IPS DF 6.9 (cell line): ENCODE data around the gene TMPRSS5.

Source experiments
- DNase-seq: peaks from one replicate; pipeline ENCODE4 v3.0.0-alpha.2; 2013; ENCODE audit warnings: low read depth, low spot score
- H3K27ac ChIP-seq: one replicate; pipeline ENCODE4 v1.5.1; 2013; ENCODE audit warnings: low read length, control low read depth
- H3K27me3 ChIP-seq: 2 replicates; pipeline ENCODE4 v1.6.1; 2013; ENCODE audit warnings: mild to moderate bottlenecking, low read length; ENCODE audit not compliant: control insufficient read depth, insufficient read depth
- H3K36me3 ChIP-seq: 2 replicates; pipeline ENCODE4 v1.6.1; 2013; ENCODE audit warnings: low read length; ENCODE audit not compliant: control insufficient read depth, insufficient read depth
- H3K4me1 ChIP-seq: 2 replicates; pipeline ENCODE4 v1.6.1; 2013; ENCODE audit warnings: low read length; ENCODE audit not compliant: control insufficient read depth, insufficient read depth
- H3K4me3 ChIP-seq: 2 replicates; pipeline ENCODE4 v1.5.1; 2013; ENCODE audit warnings: mild to moderate bottlenecking, low read length
- H3K9me3 ChIP-seq: 2 replicates; pipeline ENCODE4 v1.6.1; 2013; ENCODE audit warnings: low read length, inconsistent platforms; ENCODE audit not compliant: control insufficient read depth, insufficient read depth
- WGBS: extraction: QIAGEN DNeasy Blood & Tissue Kit; methylation state at CpG from one replicate; pipeline ENCODE4 v1.1.7; 2013; ENCODE audit warnings: mixed read lengths, missing lambda C conversion rate; ENCODE audit not compliant: insufficient read length, insufficient coverage; 5-methylcytosine and 5-hydroxymethylcytosine counted together

TMPRSS5 gene

GRCh38 chr11:113670149-113670830 is 35.8 kb downstream of the TMPRSS5 start:
- Histone ChIP-seq H3K36me3 (no peaks in the 10 kb centered on the region), H3K27me3 (no peaks in the 10 kb centered on the region), H3K9me3 (no peaks in the 10 kb centered on the region), H3K4me1 (peaks cover 1% of the 10 kb centered on the region; the same call in 1 of the 2 replicates), H3K4me3 (no peak overlapping the region), H3K27ac (no peak overlapping the region)
- no peak for DNase-seq

DNA sequence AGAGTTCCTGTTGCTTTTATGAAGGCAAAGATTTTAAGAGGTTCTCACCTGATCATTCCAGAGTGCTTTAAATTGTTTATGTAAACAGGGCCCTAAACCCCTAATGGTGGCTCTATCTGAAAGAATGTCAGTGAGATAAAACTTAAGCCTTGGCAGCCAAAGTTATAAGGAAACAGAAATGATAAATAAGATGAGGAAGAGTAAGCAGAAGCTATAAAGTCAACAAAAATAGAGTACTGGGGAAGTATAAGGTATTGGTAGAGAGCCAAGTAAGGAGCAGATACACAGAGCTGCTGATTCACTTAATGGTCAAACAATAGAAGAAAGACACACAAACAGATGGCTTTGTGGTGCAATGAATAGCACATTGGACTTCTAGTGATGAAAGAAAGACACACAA is 37.9 kb downstream of the TMPRSS5 start:
- no peak overlapping the region for H3K4me3 ChIP-seq
- DNase-seq: no peak
- H3K36me3 ChIP-seq: no peaks in the 10 kb centered on the region
- no peaks in the 10 kb centered on the region for H3K27me3 ChIP-seq
- no peaks in the 10 kb centered on the region for H3K9me3 ChIP-seq
- peaks cover 1% of the 10 kb centered on the region; the same call in 1 of the 2 replicates for H3K4me1 ChIP-seq
- H3K27ac ChIP-seq: no peak overlapping the region

- H3K36me3 ChIP-seq: no peaks in the 10 kb centered on the region
- peaks cover 1% of the 10 kb centered on the region; the same call in 1 of the 2 replicates for H3K4me1 ChIP-seq
- H3K27me3 ChIP-seq: no peaks in the 10 kb centered on the region
- DNase-seq: no peak
- H3K9me3 ChIP-seq: no peaks in the 10 kb centered on the region
- no peak overlapping the region for H3K27ac ChIP-seq
- WGBS: no CpG with 5 or more reads among the region's 1 CpG
- H3K4me3 ChIP-seq: no peak overlapping the region
Observed at GRCh38 chr11:113667801-113668200, 38.3 kb downstream of the TMPRSS5 start.

- no peaks in the 10 kb centered on the region for H3K36me3 ChIP-seq
- no peak overlapping the region for H3K4me3 ChIP-seq
- DNase-seq: no peak
- WGBS: no CpG with 5 or more reads among the region's 2 CpGs
- H3K27ac ChIP-seq: no peak overlapping the region
- H3K9me3 ChIP-seq: no peaks in the 10 kb centered on the region
- H3K4me1 ChIP-seq: peaks cover 1% of the 10 kb centered on the region; the same call in 1 of the 2 replicates
- H3K27me3 ChIP-seq: no peaks in the 10 kb centered on the region
Observed at GRCh38 chr11:113666584-113666983, 39.5 kb downstream of the TMPRSS5 start.

GRCh38 chr11:113664981-113665710 is 41.0 kb downstream of the TMPRSS5 start:
- WGBS: no CpG with 5 or more reads among the region's 9 CpGs
- H3K4me1 ChIP-seq: peaks cover 1% of the 10 kb centered on the region; the same call in 1 of the 2 replicates
- H3K27ac ChIP-seq: no peak overlapping the region
- DNase-seq: no peak
- H3K36me3 ChIP-seq: no peaks in the 10 kb centered on the region
- no peaks in the 10 kb centered on the region for H3K27me3 ChIP-seq
- no peak overlapping the region for H3K4me3 ChIP-seq
- H3K9me3 ChIP-seq: no peaks in the 10 kb centered on the region

DNA sequence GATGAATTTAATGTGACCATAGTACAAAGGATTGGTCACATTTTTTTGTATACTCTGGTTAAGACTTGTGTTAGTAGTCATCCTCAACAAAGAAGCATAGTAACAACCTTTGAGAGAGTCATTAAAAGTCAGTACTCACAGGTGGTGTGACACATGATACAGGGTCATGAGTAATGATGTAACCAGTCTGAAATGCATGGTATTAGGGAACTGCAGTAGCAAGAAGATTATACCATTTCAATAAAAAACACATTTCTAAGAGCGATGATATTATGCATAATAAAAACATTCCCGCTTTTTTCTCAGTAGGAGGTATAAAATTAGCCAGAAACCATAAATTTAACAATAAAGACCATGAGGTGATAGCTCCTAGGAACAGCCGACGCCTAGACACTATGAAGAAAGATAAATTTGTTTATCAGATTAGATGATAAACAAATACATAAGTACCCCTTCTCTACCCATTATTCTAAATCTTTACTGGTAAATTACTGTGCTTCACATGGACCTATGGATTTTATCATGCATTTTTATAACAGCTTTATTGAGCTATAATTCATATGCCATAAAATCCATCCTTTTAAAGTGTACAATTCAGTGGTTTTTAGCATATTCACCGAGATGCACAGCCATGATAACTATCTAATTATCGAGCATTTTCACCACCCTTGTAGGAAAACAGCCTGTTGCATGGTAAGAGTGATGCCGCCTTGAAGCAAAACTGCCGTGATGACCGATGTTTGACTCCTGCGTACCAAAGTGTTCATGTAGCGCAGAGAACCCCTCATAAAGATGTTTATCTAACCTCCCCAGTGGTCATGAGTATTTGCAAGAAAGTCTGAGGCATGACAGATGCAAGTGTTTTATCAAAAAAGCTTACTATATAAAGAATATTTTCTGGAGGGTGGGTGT is 41.8 kb downstream of the TMPRSS5 start:
- Histone ChIP-seq H3K36me3 (no peaks in the 10 kb centered on the region), H3K9me3 (no peaks in the 10 kb centered on the region), H3K4me1 (peaks cover 1% of the 10 kb centered on the region; the same call in 1 of the 2 replicates), H3K27me3 (no peaks in the 10 kb centered on the region), H3K4me3 (no peak overlapping the region), H3K27ac (no peak overlapping the region)
- WGBS: no CpG with 5 or more reads among the region's 11 CpGs
- no peak for DNase-seq

DNA sequence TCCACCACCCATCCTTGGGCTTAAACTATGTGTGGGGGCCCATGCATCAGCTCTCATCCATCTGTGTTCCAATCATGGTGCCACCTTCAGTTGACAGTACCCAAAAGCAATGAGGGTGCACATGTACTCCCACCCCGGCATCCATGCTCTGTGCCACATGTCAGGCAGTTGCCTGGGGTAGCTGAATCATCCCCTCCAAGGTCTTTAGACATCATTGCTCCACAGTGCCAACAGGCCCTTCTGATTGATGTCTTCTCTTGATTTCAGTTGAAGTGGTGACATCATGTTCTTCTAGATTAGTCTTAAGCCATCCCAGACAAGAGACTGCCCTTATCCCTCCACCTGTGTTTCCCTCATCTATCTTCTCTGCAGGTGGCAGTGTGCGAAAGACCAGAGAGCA is 42.5 kb downstream of the TMPRSS5 start:
- no CpG with 5 or more reads among the region's 2 CpGs for WGBS
- no peaks in the 10 kb centered on the region for H3K36me3 ChIP-seq
- no peak overlapping the region for H3K27ac ChIP-seq
- H3K27me3 ChIP-seq: no peaks in the 10 kb centered on the region
- no peaks in the 10 kb centered on the region for H3K4me1 ChIP-seq
- no peaks in the 10 kb centered on the region for H3K9me3 ChIP-seq
- no peak overlapping the region for H3K4me3 ChIP-seq
- no peak for DNase-seq

DNA sequence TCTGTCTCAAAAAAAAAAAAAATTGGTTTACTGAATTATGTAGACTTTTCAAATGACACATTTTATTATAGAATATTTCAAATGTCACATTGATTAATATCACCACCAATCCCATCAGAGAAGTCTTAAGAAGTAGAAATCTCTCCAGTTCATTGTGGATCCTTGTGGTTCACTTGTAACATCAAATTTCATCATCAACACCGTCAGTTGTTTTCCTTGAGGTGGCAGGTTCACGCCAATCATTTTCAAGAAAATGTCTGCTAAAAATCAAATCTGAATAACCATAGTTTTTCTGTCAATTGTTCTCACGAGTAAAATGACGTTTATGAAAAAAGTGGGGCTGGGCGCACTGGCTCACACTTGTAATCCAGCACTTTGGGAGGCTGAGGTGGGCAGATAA is 50.3 kb downstream of the TMPRSS5 start:
- WGBS: no CpG with 5 or more reads among the region's 5 CpGs
- no peaks in the 10 kb centered on the region for H3K4me1 ChIP-seq
- H3K27me3 ChIP-seq: no peaks in the 10 kb centered on the region
- no peak overlapping the region for H3K4me3 ChIP-seq
- no peak for DNase-seq
- no peaks in the 10 kb centered on the region for H3K9me3 ChIP-seq
- H3K36me3 ChIP-seq: no peaks in the 10 kb centered on the region
- H3K27ac ChIP-seq: no peak overlapping the region

- H3K4me3 ChIP-seq: no peak overlapping the region
- no peaks in the 10 kb centered on the region for H3K36me3 ChIP-seq
- no peaks in the 10 kb centered on the region for H3K27me3 ChIP-seq
- WGBS: no CpG with 5 or more reads among the region's 5 CpGs
- DNase-seq: no peak
- H3K27ac ChIP-seq: no peak overlapping the region
- no peaks in the 10 kb centered on the region for H3K4me1 ChIP-seq
- H3K9me3 ChIP-seq: no peaks in the 10 kb centered on the region
Observed at GRCh38 chr11:113651023-113651422, 55.1 kb downstream of the TMPRSS5 start.

GRCh38 chr11:113649311-113649710 is 56.8 kb downstream of the TMPRSS5 start:
- Histone ChIP-seq H3K27ac (no peak overlapping the region), H3K4me3 (no peak overlapping the region), H3K4me1 (no peaks in the 10 kb centered on the region), H3K36me3 (no peaks in the 10 kb centered on the region), H3K9me3 (no peaks in the 10 kb centered on the region), H3K27me3 (no peaks in the 10 kb centered on the region)
- no peak for DNase-seq
- no CpG with 5 or more reads among the region's 20 CpGs for WGBS
